GM19452 (cell line): ENCODE measurements around the gene KCNK7.
"Not testable (repeated sequence)": the region's sequence is repeated elsewhere in the genome, so short reads cannot be mapped to it uniquely, and the experiment has no call there.

Experiments used
- ATAC-seq: cut with Tn5 transposase; IDR thresholded peaks from one replicate; pipeline ENCODE4 v1.9.1; 2021; ENCODE audit not compliant: unreplicated experiment

Gene KCNK7

GRCh38 chr11:65595543-65596281 lies at the start of gene KCNK7:
KCNK7 (minus strand) TSS chr11:65595800; CDS start chr11:65595772, 28 bp downstream.
- no peak for ATAC-seq

- ATAC-seq: no peak
Measured at GRCh38 chr11:65644837-65645236, 49.2 kb upstream of the KCNK7 start.

GRCh38 chr11:65643971-65644370 lies 48.4 kb upstream of the KCNK7 start:
- ATAC-seq: no peak

- no peak for ATAC-seq
Measured at GRCh38 chr11:65642014-65642671, 46.5 kb upstream of the KCNK7 start.

GRCh38 chr11:65641297-65642013 lies 45.9 kb upstream of the KCNK7 start:
- no peak for ATAC-seq

- ATAC-seq: no peak
Measured at GRCh38 chr11:65640483-65641296, 45.1 kb upstream of the KCNK7 start.

GRCh38 chr11:65639623-65640482 lies 44.3 kb upstream of the KCNK7 start:
- ATAC-seq: peak; percentile 44

- not testable (repeated sequence) for ATAC-seq
Measured at GRCh38 chr11:65639228-65639597, 43.6 kb upstream of the KCNK7 start.

- no peak for ATAC-seq
Measured at GRCh38 chr11:65637794-65638419, 42.3 kb upstream of the KCNK7 start, which contains the start of gene SIPA1. SIPA1 (plus strand) TSS chr11:65638101; CDS start chr11:65640922, 2,821 bp downstream.

GRCh38 chr11:65637032-65637557 lies 41.5 kb upstream of the KCNK7 start:
- no peak for ATAC-seq

- no peak for ATAC-seq
Measured at GRCh38 chr11:65636108-65637031, 40.8 kb upstream of the KCNK7 start.

GRCh38 chr11:65634905-65635731 lies 39.5 kb upstream of the KCNK7 start:
- no peak for ATAC-seq

GRCh38 chr11:65634440-65634839 lies 38.8 kb upstream of the KCNK7 start:
- no peak for ATAC-seq

- ATAC-seq: no peak
Measured at GRCh38 chr11:65634109-65634436, 38.5 kb upstream of the KCNK7 start.

- no peak for ATAC-seq
Measured at GRCh38 chr11:65633390-65634108, 37.9 kb upstream of the KCNK7 start.

GRCh38 chr11:65630215-65630614 lies 34.6 kb upstream of the KCNK7 start:
- no peak for ATAC-seq

- ATAC-seq: no peak
Measured at GRCh38 chr11:65629579-65629978, 34.0 kb upstream of the KCNK7 start.
